GM18498 (cell line): ENCODE results near the gene SEMA3G.

Source experiments
- ATAC-seq: cut with Tn5 transposase; IDR thresholded peaks from one replicate; pipeline ENCODE4 v1.9.1; 2021; ENCODE audit warnings: mild to moderate bottlenecking, moderate library complexity; ENCODE audit not compliant: unreplicated experiment

Gene SEMA3G

GRCh38 chr3:52439426-52440248, 5.3 kb downstream of the SEMA3G start:
- no peak for ATAC-seq

DNA sequence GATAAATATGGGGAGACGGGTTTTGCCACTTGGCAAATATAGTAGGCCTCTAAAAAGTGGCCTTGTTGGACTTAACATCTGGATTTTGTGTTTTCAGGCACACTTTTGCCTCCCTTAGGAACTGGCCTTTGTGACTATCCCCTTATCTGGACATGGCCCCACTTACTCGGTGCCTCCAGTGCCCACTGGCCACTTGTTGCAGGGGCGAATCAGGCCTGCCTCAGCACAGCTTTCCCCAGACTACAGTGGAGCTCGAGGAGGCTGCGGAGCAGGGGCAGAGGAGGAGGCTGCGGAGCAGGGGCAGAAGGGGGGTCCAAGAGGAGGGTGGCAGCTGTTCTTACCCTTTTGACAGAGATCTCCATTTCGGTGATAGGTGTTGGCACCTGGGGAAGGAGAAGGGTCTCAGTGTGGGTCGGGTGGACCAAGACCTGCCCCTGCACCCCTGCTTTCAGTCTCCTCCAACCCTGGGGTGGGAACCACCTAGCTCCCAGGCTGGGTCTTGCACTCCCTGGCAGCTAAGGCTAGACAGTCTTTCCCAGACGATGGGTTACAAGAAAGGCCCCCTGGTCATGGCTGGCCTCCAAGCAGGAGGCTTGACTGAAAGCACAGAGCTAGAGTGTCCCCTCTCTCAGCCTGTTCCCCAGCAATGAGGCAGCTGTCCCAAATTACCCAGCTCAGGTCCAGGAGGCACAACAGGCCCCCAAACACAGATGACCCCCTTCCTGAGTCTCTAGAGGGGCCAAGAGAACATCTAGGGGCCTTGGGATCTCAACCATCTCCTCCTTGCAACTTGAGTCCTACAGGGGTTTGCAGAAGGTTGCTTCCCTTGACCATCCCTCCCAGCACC, 6.1 kb downstream of the SEMA3G start:
- ATAC-seq = no peak

DNA sequence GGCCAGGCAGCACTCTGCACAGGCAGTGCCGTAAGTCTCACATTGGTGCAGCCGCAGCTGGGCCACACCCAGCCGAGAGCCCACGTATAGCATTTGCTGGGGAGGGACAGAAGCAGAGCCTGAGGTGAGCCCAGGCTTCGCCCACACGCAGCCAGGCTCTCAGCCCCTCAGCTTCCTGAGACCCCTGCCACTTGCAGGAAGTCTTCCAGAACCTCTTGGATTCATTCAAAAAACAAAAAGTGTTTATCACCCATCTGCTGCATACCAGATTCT, 6.9 kb downstream of the SEMA3G start:
- no peak for ATAC-seq

- no peak for ATAC-seq
Measured at GRCh38 chr3:52437326-52438103, 7.4 kb downstream of the SEMA3G start.

DNA sequence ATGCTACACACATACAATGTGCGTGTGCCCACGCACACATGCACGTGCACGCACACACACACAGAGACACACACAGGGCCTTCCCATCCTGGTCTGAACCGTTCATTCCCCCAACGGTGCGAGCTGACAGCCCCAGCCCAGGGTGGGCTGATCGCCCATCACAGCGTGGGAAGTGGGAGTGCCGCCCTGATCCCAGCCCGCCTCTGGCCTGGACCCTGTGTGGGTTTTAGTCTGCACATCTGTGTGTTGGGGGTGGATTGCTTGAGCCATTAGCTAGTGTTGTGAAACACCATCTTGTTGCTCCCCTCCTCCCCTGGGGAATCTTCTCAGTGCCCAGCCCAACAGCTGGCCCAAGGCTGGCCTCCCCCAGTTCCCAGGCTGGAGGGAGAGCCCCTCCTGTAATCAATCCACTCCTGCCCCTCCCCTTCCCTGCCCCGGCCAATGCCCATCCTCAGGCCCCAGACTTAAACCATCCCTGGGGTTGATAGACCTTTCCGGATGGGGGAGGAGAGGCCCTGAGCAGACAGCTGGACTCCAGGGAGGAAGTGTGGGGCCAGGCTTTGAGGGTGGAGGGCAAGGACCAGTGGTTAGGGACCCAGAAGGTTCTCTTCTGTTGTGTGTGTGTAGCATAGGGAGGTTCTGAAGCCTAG, 8.3 kb downstream of the SEMA3G start:
- no peak for ATAC-seq

GRCh38 chr3:52435246-52436101, 9.4 kb downstream of the SEMA3G start:
- no peak for ATAC-seq

DNA sequence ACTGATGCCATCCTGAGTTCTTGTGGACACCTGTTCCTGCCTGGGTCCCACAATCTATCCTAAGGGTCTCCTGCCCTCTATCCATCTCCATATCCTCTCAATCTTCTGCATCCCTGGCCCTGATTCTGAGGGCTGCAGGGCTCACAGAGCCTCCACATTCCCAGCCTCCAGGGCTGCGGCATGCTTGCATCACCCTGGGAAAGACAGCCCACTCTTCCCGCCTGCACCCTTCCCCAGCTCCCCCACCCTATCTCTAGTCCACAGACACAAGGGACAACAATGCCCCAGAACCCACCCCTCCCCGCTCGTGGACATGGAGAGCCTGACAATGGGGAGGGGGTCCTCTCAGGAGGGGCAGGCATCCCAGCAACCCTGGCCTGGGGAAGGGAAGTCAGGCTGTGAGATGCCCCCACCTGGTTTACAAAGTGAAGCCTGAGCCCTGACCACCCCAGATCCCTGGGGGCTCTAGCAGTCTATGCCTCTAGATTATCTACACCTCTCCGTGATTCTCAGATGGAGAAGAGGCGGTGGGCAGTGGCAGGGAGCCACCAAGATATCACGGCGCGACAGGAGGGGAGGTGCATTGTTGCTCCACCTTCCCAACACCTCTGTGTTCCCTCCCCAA, 10.3 kb downstream of the SEMA3G start:
- no peak for ATAC-seq

DNA sequence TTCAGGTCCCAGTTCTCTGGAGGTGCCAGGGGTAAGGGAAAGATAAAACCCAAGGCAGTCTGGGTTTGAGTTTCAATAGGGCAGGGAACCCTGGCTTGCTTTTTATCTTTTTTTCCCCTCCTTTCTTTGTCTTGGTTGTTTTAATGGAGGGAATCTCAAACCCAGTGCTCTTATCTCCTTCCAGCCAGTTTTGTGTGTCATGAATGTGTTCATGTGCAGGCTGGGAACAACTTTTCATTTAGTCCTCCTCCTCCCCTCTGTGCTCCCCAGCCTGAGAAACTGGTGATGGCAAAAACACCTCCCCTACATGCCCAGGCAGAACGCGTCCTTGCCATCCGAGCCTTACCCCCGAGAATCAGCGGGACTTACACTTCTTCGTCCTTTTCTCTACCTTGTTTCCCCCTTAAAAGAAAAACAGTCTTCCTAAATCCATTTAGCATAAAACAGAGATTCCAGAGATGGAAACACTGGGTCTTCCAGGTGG, 10.9 kb downstream of the SEMA3G start:
- no peak for ATAC-seq

DNA sequence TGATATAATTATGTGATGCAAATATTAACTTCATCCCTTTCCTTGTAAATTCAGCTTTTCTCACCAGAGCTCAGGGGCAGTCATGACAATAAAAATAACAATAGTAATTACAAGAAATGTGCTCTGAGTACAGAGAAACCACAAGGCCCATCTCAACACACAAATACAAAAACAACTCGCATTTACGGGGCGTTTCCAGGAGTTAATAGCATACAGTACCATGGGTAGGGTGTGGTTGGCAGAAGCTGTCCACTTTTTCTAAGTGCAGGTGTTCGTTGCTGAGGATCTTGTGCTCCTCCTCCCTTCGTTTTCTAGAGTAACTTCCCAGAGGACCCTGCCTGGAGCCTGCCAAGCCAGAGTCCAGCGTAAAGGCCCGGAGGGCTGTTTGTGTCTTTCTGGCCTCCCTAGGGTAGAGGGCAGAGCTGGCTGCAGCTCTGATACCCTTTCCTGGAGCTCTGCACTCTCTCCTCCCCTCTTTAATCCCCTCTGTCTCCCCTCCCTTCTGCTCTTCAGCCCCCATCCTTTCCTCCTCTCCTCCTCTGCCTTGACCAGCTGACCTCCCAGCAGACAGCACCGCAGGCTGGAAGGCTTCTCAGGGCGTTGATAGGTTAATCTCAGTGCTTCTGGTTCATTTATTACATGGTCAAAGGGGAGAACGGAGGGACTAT, 11.4 kb downstream of the SEMA3G start:
- ATAC-seq = no peak

GRCh38 chr3:52432691-52433141, 12.2 kb downstream of the SEMA3G start:
- ATAC-seq = no peak

DNA sequence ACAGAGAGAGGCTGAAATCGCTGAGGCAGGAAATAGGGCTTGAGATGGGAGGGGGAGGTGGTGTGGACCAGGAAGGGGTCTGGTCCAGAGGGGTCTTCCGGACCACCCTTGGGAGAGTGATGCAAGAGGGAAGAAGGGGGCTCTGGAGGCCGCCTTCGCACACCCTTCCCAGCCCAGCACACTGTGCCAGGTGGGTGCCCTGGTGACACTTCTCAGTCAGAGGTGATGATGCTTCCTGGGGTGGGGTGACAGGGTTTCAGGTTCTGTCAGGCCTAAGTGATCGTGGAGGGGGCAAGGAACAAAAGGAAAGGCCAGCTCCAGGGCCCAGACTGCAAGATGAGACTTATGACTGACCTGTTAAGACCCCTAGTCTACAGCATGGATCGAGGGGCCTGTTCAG, 12.7 kb downstream of the SEMA3G start:
- no peak for ATAC-seq

DNA sequence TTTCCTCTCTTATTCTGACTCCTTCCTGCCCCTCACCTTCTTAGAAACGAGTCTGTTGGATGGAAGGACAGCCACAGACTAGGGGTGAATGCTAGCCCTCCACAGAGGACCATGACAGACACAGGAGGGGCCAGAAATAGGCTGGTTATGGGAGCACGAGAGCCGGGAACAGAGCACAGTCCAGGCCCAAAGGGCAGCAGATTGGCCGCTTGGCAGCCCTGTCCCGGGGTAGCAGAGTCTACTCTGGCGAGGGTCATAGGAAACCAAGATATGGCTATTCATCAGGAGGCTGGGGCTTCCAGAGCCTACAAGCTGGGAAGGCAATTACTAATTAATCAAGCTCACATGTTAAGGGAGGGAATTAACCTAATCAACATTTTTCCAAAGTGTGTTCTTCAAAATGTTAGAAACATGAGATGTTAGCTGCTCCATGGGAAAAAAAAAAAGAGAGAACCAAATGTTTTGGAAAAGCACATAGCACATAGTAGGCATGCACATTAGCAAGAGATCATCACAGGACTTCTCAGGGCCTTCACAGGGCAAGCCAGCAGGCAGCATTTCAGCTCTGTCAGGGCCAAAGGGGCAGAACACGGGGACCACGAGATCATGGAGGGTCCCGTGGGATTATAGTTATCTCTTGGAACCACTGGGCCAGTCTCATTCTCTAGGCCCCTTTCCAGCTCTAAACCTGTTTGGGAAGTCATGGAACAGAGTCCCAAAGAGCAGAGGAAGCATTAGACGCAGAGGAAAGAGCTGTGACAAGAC, 13.3 kb downstream of the SEMA3G start:
- ATAC-seq = no peak

- no peak for ATAC-seq
Measured at GRCh38 chr3:52430416-52430810, 14.5 kb downstream of the SEMA3G start.

GRCh38 chr3:52429779-52430415, 15.0 kb downstream of the SEMA3G start:
- ATAC-seq = no peak

DNA sequence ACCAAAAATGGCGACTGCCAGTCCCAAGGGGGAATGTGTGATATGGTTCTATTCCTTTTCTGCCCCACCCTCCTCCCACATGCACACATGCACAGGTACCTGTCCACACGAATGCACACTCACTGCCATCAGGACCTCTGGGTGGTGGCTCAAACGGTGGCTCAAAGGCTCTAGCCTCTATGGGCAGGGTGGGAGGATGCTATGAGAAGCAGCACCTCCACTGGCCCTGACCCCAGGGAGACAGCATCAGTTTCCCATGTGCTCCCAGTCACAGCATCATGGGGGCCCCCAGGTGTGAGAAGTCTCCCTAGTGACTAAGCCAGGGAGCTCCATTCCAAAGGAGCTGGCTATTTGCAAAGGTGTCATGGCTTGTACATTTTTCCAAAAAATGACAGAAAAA, 15.9 kb downstream of the SEMA3G start:
- ATAC-seq = no peak

GRCh38 chr3:52428151-52429005, 16.5 kb downstream of the SEMA3G start:
- ATAC-seq = no peak

DNA sequence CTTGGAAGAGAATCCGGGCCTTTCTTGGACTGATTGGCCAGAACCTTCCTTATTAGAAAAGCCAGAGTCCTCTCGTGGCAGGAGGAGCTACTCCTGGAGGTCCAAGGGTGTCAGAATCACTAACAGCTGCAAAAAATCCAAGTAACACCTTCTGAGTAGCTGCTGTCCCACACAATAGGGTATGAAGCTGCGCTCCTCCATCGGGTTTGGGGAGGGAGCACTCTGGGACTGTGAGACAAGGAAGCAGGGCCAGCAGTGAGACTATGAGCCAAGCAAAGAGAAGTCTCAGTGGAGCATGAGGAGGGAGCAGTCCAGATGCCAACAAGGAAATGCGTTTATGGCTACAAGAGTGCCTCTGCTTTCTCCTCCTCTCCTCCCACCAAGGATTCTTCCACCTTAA, 21.7 kb downstream of the SEMA3G start:
- no peak for ATAC-seq
